Measurements from ENCODE around the gene PFKFB1.
"Not testable (repeated sequence)": the region's sequence is repeated elsewhere in the genome, so short reads cannot be mapped to it uniquely, and the experiment has no call there.

PFKFB1 gene

DNA sequence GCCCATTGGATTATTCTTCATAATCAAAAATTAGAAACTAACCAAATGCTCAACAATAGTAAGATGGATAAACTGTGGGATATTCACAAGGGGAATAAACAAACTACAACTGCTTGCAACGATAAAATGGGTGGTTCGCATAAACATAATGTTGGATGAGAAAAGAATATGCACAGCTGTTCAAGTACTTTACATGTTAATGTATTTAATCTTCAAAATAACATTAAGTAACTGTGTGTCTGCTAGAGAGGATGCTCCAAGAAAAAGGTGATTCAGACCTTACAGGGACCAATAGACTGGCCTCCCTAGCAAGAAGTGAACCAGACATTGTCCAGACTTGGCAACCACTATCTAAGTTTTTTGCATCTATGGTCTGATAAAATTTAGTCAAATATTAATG, 2.3 kb downstream of the PFKFB1 start:
- DNase-seq, result no peak

DNA sequence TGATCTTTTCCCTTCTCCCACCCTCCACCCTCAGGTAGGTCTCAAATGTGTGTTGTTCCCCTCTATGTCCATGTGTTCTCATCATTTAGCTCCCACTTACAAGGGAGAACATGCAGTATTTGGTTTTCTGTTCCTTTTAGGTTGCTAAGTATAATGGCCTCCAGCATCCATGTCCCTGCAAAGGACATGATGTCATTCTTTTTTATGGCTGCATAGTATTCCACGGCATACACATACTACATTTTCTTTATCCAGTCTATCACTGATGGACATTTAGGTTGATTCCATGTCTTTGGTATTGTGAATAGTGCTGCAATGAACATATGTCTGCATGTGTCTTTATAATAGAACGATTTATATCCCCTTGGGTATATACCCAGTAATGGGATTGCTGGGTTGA, 10.7 kb downstream of the PFKFB1 start:
- not testable (repeated sequence) for DNase-seq

- no peak for DNase-seq
Observed at GRCh38 chrX:54980334-54980733, 13.7 kb downstream of the PFKFB1 start.

GRCh38 chrX:54979432-54979831, 14.6 kb downstream of the PFKFB1 start:
- no peak for DNase-seq

DNA sequence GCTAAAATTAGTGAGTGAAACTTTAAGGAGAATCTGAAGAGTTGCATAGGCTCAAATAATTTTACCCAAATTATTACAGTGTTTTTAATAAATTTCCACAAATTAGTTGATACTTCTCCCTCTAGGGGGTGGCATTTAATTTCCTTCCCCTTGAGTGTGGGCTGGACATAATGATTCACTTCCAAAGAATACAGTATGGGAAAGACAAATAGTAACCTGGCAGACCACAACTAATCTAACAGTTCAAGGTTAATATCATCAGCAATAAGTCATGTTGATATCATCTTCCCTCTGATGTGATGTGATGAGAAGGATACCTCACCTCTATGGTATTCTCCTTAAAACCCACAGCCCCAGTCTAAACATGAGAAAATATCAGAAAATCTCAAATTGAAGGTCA, 15.5 kb downstream of the PFKFB1 start:
- no peak for DNase-seq

DNA sequence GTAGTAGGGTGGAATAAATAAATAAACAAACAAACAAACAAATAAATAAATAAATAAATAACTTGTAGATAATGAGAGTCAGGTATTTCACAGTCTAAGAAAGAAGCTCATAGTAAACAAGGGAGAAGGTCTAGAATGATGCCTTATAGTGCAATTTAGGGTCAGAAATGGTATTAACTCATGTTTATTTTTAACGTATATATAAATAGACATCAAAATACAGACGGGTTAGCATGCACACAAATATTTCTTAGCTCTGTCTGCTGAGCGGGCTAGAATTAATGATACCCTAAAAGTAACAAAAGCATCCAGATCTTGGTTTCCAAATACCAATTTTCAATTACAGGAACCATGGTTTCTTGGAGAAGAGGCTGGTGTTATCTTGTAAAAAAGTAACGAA, 16.6 kb downstream of the PFKFB1 start:
- no peak for DNase-seq

DNA sequence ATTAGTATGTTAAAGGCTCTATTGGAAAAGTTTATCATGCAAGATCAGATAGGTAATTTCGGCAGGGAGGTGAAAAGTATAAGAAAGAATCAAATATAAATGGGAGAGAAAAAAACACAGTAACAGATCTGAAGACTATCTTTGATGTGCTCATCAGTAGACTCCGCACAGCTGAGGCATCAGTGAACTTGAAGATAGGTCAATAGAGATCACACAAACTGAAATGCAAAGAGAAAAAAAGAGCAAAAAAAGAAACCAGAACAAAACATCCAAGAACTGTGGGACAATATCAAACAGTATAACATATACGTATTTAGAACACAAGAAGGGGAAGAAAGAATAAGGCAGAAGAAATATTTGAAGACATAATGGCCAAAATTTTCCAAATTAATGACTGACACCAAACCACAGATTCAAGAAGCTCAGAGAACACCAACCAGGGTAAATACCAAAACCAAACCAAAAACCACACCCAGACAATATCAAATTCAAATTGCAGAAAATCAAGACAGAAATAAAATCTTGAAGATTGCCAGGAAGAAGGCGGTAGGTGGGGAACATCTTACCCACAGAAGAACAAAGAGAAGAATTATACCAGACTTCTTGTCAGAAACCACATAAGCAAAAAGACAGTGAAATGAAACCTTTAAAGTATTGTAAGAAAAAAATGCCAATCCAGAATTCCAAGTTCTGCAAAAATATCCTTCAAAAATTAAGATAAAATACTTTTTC, 29.1 kb downstream of the PFKFB1 start:
- DNase-seq, result no peak

GRCh38 chrX:54961750-54962149, 32.2 kb downstream of the PFKFB1 start:
- no peak for DNase-seq

GRCh38 chrX:54950730-54951375, 43.1 kb downstream of the PFKFB1 start:
- peak; percentile 76 for DNase-seq

DNA sequence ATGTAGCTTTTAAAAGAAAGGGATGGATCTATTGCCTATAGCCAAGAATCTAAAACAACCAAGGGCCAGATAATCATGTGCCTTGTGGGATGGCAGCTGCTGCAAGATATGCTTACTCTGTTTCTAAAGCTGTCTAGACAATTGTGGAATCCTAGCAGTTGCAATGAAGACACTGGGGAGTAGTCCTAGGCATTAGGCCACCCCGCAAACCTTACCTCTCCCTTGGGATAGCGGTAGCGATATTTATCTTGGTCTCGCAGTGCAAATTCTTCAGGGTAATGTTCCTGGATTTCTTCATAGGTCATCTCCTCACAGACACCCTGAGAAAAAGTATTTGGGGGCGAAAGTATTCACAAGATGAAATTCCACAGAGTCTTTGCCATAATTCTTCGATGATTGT, 48.8 kb downstream of the PFKFB1 start:
- DNase-seq, result no peak

DNA sequence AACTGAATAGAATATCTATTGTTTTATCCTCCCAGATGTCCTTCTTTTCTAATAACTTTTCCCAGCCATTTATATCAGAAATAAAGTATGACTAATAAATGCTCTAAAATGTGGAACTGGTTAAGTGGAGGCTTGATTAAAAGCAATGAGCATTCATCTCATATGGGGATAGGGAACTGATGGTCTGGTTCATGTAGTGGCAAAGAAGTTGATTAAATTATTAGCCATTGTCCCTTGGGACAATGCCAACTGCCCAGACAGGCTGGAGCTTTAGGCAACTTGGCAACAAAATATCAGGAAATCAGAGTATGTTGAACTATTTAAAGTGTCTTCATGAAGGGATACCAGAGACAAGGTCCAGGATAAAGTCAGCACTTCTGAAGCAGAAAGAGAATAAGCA, 49.2 kb downstream of the PFKFB1 start:
- no peak for DNase-seq

DNA sequence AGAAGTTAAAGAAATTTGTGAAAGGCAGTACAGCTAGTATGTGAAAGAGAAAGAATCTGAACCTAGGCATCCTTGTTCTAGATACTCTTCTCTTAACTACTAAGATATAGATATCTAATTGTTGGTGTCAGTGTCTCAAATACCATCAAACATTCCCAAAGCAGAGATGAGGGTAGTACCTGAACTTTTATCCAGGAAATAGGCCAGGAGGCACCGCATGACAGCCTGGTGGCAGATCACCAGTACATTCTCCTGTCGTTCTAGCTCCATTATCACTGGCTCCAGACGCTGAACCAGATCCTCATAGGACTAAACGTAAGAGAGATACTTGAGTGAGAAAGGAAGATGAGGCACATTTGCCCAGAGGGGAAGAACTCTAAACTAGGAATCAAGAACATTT, 56.6 kb downstream of the PFKFB1 start:
- no peak for DNase-seq

DNA sequence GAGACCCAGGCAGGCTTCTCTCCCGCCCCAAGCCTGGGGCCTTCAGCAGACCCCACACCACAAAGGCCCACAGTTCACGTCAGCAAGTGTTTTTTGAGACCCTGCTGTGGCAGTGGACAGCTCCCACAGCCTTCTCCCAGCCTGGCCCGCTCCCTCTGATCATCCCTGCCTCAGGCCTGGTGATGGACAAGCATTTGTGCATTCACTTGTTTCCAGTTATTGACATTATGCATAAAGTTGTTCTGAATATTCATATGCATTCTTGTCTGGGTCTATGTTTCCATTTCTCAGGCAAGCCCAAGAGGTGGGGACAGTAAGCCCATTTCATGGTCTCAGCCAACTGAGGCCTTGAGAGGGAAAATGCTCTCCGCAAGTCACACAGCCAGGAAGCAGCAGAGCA, 58.7 kb downstream of the PFKFB1 start:
- DNase-seq, result no peak

GRCh38 chrX:54934890-54935289, 59.1 kb downstream of the PFKFB1 start:
- DNase-seq, result no peak

- DNase-seq, result no peak
Observed at GRCh38 chrX:54934058-54934457, 59.9 kb downstream of the PFKFB1 start.

DNA sequence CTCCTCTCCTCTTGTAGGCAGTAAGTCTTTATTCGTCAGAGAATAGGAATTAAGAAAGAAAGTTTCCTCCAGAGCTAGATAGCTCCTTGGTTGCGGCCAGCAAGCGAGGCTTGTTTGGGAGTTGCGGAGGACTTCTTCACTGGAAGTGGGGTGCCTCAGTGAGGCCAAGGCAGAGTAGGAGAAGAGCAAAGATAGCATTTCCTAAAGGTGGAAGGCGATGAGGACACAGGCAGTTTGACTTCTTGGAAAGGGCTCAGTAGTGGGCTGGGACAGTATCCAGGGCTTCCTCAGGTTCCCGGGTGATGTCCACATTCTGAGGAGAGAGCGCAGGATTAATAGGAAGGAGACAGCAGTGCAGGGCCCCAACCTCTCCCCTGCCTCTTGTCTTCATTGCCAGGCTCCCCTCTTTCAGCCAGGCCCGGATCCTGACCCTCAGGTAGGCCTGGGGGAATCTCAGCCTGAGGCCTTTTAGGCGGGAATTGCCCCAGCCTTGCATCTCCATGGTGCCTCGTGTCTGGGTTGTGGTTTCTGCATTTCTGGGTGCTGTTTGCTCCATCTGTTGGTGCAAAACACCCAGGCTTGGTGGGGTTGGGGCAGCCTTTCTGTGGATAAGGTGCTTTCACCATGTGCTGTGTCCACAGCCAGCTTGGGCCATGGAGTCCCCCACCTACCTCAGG, 60.7 kb downstream of the PFKFB1 start:
- no peak for DNase-seq

- DNase-seq, result no peak
Observed at GRCh38 chrX:54931107-54931506, 62.9 kb downstream of the PFKFB1 start.

- no peak for DNase-seq
Observed at GRCh38 chrX:54930291-54931049, 63.5 kb downstream of the PFKFB1 start.

- no peak for DNase-seq
Observed at GRCh38 chrX:54928876-54929275, 65.1 kb downstream of the PFKFB1 start.

- no peak for DNase-seq
Observed at GRCh38 chrX:54926978-54927377, 67.0 kb downstream of the PFKFB1 start.

DNA sequence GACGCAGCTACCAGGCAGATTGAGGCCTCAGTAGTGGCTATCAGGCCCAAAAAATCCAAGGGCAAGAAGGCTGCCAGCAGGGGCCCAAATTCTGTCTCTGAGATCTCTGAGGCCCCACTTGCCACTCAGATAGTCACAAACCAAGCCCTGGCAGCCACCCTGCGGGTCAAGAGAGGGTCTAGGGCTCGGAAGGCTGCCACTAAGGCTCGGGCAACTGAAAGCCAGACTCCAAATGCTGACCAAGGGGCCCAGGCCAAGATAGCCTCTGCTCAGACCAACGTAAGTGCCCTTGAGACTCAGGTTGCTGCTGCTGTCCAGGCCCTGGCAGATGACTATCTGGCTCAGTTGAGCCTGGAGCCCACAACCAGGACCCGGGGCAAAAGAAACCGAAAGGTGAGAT, 70.6 kb downstream of the PFKFB1 start:
- DNase-seq, result no peak

DNA sequence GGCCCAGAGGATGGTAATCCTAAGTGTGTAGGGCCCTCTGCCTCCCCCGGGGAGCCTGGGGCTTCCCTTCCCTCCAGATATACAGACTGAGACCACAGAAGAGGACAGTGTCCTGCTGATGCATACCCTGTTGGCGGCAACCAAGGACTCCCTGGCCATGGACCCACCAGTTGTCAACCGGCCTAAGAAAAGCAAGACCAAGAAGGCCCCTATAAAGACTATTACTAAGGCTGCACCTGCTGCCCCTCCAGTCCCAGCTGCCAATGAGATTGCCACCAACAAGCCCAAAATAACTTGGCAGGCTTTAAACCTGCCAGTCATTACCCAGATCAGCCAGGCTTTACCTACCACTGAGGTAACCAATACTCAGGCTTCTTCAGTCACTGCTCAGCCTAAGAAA, 71.4 kb downstream of the PFKFB1 start:
- DNase-seq, result no peak

DNA sequence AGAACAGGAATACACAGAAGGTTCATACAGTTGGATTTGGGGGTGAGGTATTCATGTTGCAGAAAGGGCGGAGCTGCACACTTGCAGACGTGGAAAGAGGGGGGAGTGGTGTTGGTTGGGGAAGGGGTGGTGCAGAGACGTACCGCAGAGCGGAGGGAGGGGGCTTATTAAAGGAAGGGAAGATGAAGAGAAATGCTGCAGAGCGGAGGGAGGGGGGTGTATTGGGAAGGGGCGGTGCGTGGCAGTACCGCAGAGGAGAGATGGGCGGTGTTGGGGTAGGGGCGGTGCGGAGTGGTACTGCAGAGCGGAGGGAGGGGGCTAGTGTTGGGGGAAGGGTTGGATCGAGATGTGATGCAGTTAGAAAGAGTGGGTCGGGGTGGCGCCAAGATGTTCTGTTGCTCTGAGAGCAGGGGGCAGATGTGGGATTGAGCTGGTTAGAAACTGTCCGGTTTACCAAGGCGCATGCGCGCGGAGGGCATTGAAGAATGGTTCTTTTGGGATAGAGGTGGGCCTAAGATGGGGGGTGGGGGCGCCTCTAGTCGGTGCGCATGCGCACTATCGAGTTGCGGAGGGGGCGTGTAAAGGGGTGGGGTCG, 72.5 kb downstream of the PFKFB1 start:
- no peak for DNase-seq

Data from NCI-H2029 treated with DMSO at 0.1 percent for 48 hours (cell line).